OCI-LY3 (cell line): ENCODE results near the gene WDR91.

Experiments used
- CTCF ChIP-seq: fragments of 200-600, 300-600 bp; sonication (generic); IDR thresholded peaks from 2 replicates; pipeline ENCODE4 v1.5.1; 2014; ENCODE audit warnings: antibody characterized with exemption, low read length, low read depth
- EZH2phosphoT487 ChIP-seq: fragments of 200-600 bp; shearing (Covaris generic); IDR thresholded peaks from 2 replicates; pipeline ENCODE4 v1.6.1; 2018; ENCODE audit warnings: antibody characterized with exemption, mixed run types, low read depth

GRCh38 chr7:135158874-135159273 is 52.5 kb downstream of the WDR91 start:
- TF ChIP-seq CTCF (no peak), EZH2phosphoT487 (no peak)
